Memory B cell (primary cell): ENCODE data around the gene HLA-A.
"Not testable (repeated sequence)": the region's sequence is repeated elsewhere in the genome, so short reads cannot be mapped to it uniquely, and the experiment has no call there.

Source experiments
- ATAC-seq: fragments of 150-1000 bp; cut with Tn5 transposase; 2 replicates; pipeline ENCODE4 v1.10.0; 2021; ENCODE audit warnings: low read depth, mild to moderate bottlenecking, moderate library complexity
- DNase-seq, 2 donors: peaks; one replicate each; pipeline ENCODE4 v3.0.0; 2022; ENCODE audit warnings: low spot score in 2 of 2
- H3K27ac Mint-ChIP-seq: one replicate; pipeline ENCODE4 v1.8.0; 2022; ENCODE audit warnings: mild to moderate bottlenecking, moderate library complexity, mixed read lengths
- H3K27me3 Mint-ChIP-seq: one replicate; pipeline ENCODE4 v1.8.0; 2022; ENCODE audit warnings: mixed read lengths
- H3K36me3 Mint-ChIP-seq: one replicate; pipeline ENCODE4 v1.8.0; 2022; ENCODE audit warnings: mild to moderate bottlenecking, mixed read lengths
- H3K4me1 Mint-ChIP-seq: one replicate; pipeline ENCODE4 v1.8.0; 2022; ENCODE audit warnings: mixed read lengths
- H3K4me3 Mint-ChIP-seq: one replicate; pipeline ENCODE4 v1.8.0; 2022; ENCODE audit warnings: mild to moderate bottlenecking, moderate library complexity, mixed read lengths
- H3K9me3 Mint-ChIP-seq: one replicate; pipeline ENCODE4 v1.8.0; 2022; ENCODE audit warnings: mixed read lengths

HLA-A gene

GRCh38 chr6:29976588-29977424 lies 34.5 kb downstream of the HLA-A start:
- H3K36me3 Mint-ChIP-seq = peaks cover 6% of the 10 kb centered on the region
- no peaks in the 10 kb centered on the region for H3K9me3 Mint-ChIP-seq
- peaks cover 36% of the 10 kb centered on the region for H3K27me3 Mint-ChIP-seq
- peak overlapping the region; percentile 93 for H3K4me3 Mint-ChIP-seq
- peak overlapping the region; percentile 4 for H3K27ac Mint-ChIP-seq
- peak; percentile 44 to 52 for DNase-seq
- H3K4me1 Mint-ChIP-seq = peaks cover 29% of the 10 kb centered on the region
- ATAC-seq = peak; percentile 81

DNA sequence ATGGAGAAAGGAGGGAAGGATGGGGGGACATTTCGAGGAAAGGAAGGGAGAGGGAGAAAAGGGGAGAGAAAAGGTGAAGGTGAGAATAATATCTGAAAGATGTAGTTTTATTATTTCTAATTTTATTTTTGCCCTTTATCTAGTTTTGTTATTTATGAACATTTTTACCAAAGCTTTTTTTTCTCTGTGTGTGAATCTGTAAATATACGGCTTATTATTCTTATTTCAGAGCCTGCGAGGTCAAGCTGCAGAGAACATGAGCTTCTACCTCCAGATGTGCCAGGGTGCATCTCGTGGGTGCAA lies 35.0 kb downstream of the HLA-A start:
- peaks cover 31% of the 10 kb centered on the region for H3K27me3 Mint-ChIP-seq
- ATAC-seq = no peak
- peaks cover 28% of the 10 kb centered on the region for H3K4me1 Mint-ChIP-seq
- peaks cover 5% of the 10 kb centered on the region for H3K36me3 Mint-ChIP-seq
- no peak for DNase-seq
- H3K4me3 Mint-ChIP-seq = peak overlapping the region; percentile 93
- H3K27ac Mint-ChIP-seq = peak overlapping the region; percentile 4
- no peaks in the 10 kb centered on the region for H3K9me3 Mint-ChIP-seq

GRCh38 chr6:29980013-29980412 lies 37.7 kb downstream of the HLA-A start:
- H3K4me3 Mint-ChIP-seq, DNase-seq, H3K27ac Mint-ChIP-seq, ATAC-seq, H3K9me3 Mint-ChIP-seq, H3K36me3 Mint-ChIP-seq: not testable (repeated sequence)
- H3K4me1 Mint-ChIP-seq = peaks cover 18% of the 10 kb centered on the region
- peaks cover 18% of the 10 kb centered on the region for H3K27me3 Mint-ChIP-seq

GRCh38 chr6:29980511-29980910 lies 38.2 kb downstream of the HLA-A start:
- no peak overlapping the region for H3K4me3 Mint-ChIP-seq

GRCh38 chr6:29981211-29981812 lies 39.0 kb downstream of the HLA-A start:
- Mint-ChIP-seq H3K36me3 (no peaks in the 10 kb centered on the region), H3K27me3 (peaks cover 8% of the 10 kb centered on the region), H3K9me3 (no peaks in the 10 kb centered on the region), H3K27ac (no peak overlapping the region), H3K4me3 (no peak overlapping the region), H3K4me1 (peaks cover 8% of the 10 kb centered on the region)
- no peak for ATAC-seq
- no peak for DNase-seq

More at GRCh38 chr6:29980511-29980910, 38.2 kb downstream of the HLA-A start:
- no peak for ATAC-seq
- no peak for DNase-seq
- Mint-ChIP-seq H3K4me1 (peaks cover 14% of the 10 kb centered on the region), H3K27me3 (peaks cover 14% of the 10 kb centered on the region), H3K36me3 (no peaks in the 10 kb centered on the region), H3K9me3 (no peaks in the 10 kb centered on the region), H3K27ac (no peak overlapping the region)

- no peak for ATAC-seq
- H3K27ac Mint-ChIP-seq = no peak overlapping the region
- H3K4me3 Mint-ChIP-seq = no peak overlapping the region
- DNase-seq = no peak
- H3K9me3 Mint-ChIP-seq = no peaks in the 10 kb centered on the region
- H3K27me3 Mint-ChIP-seq = peaks cover 4% of the 10 kb centered on the region
- peaks cover 5% of the 10 kb centered on the region for H3K4me1 Mint-ChIP-seq
- H3K36me3 Mint-ChIP-seq = no peaks in the 10 kb centered on the region
Observed at GRCh38 chr6:29982097-29982496, 39.8 kb downstream of the HLA-A start.

DNA sequence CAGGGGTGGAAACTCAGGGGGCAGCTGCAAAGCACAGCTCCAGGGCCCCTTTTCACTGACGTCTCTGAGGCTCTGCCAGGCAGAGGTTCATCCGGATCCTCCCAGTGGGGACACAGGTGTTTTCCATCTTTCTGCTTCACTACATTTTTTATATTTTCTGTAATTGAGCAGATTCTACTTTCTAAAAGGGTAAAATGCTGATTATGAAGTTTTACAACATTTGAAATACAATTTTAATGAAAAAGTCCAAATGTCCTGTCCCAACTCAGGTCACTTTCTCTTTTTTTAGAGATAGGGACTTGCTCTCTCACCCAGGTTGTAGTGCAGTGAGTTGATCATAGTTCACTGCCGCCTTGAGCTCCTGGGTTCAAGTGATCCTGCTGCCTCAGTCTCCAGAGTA lies 41.9 kb downstream of the HLA-A start:
- DNase-seq (no peak), ATAC-seq (no peak)
- Mint-ChIP-seq H3K27me3 (peaks cover 6% of the 10 kb centered on the region), H3K4me3 (no peak overlapping the region), H3K27ac (no peak overlapping the region), H3K4me1 (peaks cover 3% of the 10 kb centered on the region), H3K9me3 (no peaks in the 10 kb centered on the region), H3K36me3 (no peaks in the 10 kb centered on the region)

DNA sequence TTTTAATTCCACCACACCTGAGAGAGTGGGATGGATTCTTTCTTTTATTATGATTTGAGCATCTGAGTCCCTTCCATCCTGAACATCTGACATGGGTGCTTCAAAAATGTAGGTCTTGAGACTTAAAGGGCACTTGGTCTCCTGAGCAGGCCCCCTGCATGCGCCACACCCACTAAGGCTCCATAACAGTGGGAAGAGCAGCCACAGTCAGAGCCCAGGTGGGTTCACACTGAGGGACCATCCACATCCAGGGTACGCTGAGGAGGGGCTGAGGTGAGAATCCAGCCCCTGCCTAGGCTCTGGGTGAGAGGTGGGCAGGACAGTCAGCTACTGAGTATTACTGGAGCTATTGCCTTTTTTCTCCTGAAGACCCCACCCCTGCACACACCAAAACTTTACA lies 42.7 kb downstream of the HLA-A start:
- Mint-ChIP-seq H3K4me1 (peaks cover 3% of the 10 kb centered on the region), H3K27me3 (peaks cover 8% of the 10 kb centered on the region), H3K4me3 (no peak overlapping the region), H3K27ac (no peak overlapping the region), H3K9me3 (no peaks in the 10 kb centered on the region), H3K36me3 (no peaks in the 10 kb centered on the region)
- DNase-seq (no peak), ATAC-seq (no peak)

GRCh38 chr6:29986179-29986781 lies 43.9 kb downstream of the HLA-A start:
- no peak overlapping the region for H3K27ac Mint-ChIP-seq
- H3K36me3 Mint-ChIP-seq = no peaks in the 10 kb centered on the region
- ATAC-seq (no peak), DNase-seq (no peak)
- H3K27me3 Mint-ChIP-seq = peaks cover 8% of the 10 kb centered on the region
- H3K4me3 Mint-ChIP-seq = no peak overlapping the region
- H3K9me3 Mint-ChIP-seq = no peaks in the 10 kb centered on the region
- peaks cover 3% of the 10 kb centered on the region for H3K4me1 Mint-ChIP-seq

DNA sequence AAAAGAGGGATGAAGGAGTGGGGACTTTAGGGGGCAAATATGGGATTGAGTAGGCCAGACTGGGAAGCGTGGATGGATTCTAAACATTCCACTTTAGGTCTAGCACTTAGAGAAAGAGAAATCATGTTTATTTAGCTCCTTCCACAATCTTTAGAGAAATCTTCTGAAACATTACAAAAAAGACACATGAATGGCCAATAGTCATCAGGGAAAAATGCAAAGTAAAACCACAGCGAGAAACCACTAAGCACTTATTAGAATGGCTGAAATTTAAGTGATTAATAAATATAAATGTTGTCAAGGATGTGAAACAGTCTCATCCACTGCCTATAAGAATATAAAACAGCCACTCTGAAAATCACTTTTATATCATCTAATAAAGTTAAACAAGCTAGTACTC lies 46.9 kb downstream of the HLA-A start:
- H3K4me1 Mint-ChIP-seq = peaks cover 3% of the 10 kb centered on the region
- H3K9me3 Mint-ChIP-seq = no peaks in the 10 kb centered on the region
- peaks cover 6% of the 10 kb centered on the region for H3K27me3 Mint-ChIP-seq
- no peak overlapping the region for H3K4me3 Mint-ChIP-seq
- no peaks in the 10 kb centered on the region for H3K36me3 Mint-ChIP-seq
- no peak overlapping the region for H3K27ac Mint-ChIP-seq
- ATAC-seq (no peak), DNase-seq (no peak)

- ATAC-seq (peak; percentile 44), DNase-seq (no peak)
- Mint-ChIP-seq H3K27me3 (peaks cover 6% of the 10 kb centered on the region), H3K4me1 (peaks cover 3% of the 10 kb centered on the region), H3K4me3 (no peak overlapping the region), H3K9me3 (no peaks in the 10 kb centered on the region), H3K36me3 (no peaks in the 10 kb centered on the region), H3K27ac (no peak overlapping the region)
Observed at GRCh38 chr6:29990931-29991330, 48.6 kb downstream of the HLA-A start.

DNA sequence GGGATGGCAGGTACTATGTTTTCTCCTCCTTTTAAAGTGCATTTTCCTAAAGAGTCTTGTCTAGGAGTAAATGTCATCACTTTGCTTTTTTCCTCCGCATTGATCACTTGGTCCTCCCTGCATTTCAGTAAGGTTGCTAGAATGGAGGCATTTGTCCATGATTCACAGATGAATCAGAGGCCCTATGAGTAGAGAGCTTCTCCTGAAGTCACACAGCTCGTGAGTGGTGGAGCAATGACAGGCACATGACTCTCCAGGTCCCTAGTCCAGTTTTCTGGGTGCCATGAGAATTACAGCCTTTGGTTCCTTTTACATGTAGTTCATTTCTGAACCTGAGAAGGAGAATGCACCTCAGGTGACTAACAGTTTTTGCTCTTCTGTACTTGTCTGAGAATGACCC lies 50.5 kb downstream of the HLA-A start:
- H3K27ac Mint-ChIP-seq = no peak overlapping the region
- H3K36me3 Mint-ChIP-seq = peaks cover 3% of the 10 kb centered on the region
- peaks cover 6% of the 10 kb centered on the region for H3K4me1 Mint-ChIP-seq
- no peaks in the 10 kb centered on the region for H3K9me3 Mint-ChIP-seq
- ATAC-seq (no peak), DNase-seq (no peak)
- no peak overlapping the region for H3K4me3 Mint-ChIP-seq
- peaks cover 10% of the 10 kb centered on the region for H3K27me3 Mint-ChIP-seq

- Mint-ChIP-seq H3K36me3 (peaks cover 3% of the 10 kb centered on the region), H3K4me1 (peaks cover 6% of the 10 kb centered on the region), H3K27me3 (peaks cover 16% of the 10 kb centered on the region), H3K9me3 (no peaks in the 10 kb centered on the region), H3K27ac (no peak overlapping the region), H3K4me3 (no peak overlapping the region)
- ATAC-seq (no peak), DNase-seq (no peak)
Observed at GRCh38 chr6:29994826-29995225, 52.5 kb downstream of the HLA-A start.

- no peak for ATAC-seq
- H3K27me3 Mint-ChIP-seq = peaks cover 16% of the 10 kb centered on the region
- peaks cover 3% of the 10 kb centered on the region for H3K36me3 Mint-ChIP-seq
- H3K27ac Mint-ChIP-seq = no peak overlapping the region
- peaks cover 6% of the 10 kb centered on the region for H3K4me1 Mint-ChIP-seq
- H3K4me3 Mint-ChIP-seq = no peak overlapping the region
- H3K9me3 Mint-ChIP-seq = no peaks in the 10 kb centered on the region
- DNase-seq = no peak
Observed at GRCh38 chr6:29995340-29995777, 53.0 kb downstream of the HLA-A start.
